GM18951 (cell line): ENCODE results near the gene THSD7A.

ENCODE experiments used
- POLR2A ChIP-seq: IDR thresholded peaks from 4 replicates; pipeline ENCODE4 v1.6.1; 2011; ENCODE audit warnings: mild to moderate bottlenecking; ENCODE audit not compliant: insufficient read length, insufficient read depth; ENCODE audit errors: extremely low read depth
- in situ Hi-C: fragments of 300-500 bp; cut with MboI; formaldehyde crosslinking; loops from one replicate; pipeline ENCODE4 v1.12.0; 2022; ENCODE audit warnings: low sequenced_read_pairs, mixed read lengths, inconsistent platforms; ENCODE audit not compliant: unreplicated experiment

The THSD7A gene

DNA sequence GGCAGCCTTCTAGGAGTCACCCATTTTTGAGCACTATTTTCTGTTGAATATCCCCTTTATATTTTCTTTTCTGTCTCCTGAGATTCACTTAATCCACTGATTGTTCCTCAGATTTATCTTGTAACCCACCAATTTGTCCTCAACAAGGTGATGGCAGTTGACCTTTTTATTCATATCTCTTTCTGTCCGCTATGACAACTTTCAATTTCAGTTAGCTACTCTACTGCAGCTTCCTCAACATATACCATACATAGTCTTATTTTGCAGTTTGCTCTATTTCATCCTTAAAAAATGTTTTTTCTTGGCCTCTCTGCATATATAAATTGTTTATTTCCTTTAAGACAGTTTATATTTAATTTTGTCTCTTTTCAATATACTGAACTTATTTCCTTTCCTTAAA lies 101.3 kb downstream of the THSD7A start:
- no peak for TF ChIP-seq POLR2A
- in situ Hi-C loops = no loop called here

DNA sequence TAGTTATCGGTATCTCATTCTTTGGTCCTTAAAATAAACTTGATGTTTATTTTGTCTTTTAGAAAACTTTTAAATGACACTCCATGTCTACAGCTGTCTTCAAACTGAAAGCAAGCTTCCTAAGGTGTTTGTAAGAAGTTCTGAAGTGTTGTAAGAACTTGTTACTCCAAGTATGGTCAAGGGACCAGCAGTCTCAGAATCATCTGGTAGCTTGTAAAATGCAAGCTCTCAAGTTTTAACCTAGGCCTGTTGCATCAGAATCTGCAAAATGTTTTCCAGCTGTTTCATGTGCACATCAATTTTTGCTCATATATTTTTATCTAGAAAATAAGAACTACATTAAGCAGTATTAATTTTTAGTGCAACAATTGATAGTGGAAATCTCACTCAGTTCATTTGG lies 104.1 kb downstream of the THSD7A start:
- TF ChIP-seq POLR2A = no peak
- in situ Hi-C loops = no loop called here

DNA sequence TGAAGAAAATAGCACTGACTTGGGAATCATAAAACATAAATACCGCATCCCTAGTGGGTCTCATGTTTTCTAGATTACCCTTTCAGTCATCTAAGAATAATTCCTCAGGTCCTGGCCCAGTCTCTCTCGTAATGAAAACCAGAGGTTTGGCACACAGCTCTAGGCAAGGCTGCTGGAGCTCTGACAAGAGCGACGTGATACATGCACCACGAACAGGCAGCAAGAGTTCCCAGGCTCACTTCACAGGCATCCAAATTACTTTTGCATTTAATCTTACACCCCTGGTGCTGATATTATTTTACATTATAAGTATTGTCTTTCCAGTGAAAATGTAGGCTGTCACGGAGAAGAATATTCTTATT lies 105.2 kb downstream of the THSD7A start:
- in situ Hi-C loops = no loop called here
- TF ChIP-seq POLR2A = no peak

DNA sequence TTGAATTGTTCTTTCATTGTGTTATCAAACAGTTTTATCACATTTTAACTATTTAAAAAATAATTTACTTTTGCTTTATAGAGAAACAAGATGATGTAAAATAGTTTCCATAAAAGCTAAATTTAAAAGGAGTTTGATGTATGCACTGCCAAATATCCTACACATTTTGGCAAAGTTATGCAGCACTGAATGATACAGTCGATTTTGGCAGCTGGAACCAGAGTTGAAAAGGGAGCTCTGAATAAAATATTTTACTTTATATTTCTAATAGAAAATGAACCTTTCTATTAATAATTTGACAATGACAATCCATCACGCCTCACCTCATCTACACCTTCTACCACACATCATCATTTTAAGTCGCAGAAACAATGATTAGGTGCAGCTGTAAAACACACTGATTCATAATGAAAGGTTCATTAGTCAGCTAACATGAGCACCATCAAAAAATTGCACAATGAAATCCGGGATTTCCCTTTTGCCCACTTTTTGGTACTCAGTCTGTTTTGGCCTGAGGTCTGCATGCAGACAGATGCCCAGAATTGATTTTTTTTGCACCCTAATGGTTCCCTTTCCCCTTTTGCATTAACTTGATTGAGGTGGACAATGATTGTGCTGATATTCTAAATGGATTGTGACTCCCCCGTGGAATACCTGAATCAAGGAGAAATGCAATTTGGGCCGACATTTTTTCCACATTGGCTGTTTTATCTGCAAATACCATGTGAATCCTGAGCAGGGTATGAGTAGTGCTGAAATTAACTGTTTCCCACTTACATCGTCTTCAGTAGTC lies 105.8 kb downstream of the THSD7A start:
- TF ChIP-seq POLR2A = no peak
- in situ Hi-C loops = no loop called here

DNA sequence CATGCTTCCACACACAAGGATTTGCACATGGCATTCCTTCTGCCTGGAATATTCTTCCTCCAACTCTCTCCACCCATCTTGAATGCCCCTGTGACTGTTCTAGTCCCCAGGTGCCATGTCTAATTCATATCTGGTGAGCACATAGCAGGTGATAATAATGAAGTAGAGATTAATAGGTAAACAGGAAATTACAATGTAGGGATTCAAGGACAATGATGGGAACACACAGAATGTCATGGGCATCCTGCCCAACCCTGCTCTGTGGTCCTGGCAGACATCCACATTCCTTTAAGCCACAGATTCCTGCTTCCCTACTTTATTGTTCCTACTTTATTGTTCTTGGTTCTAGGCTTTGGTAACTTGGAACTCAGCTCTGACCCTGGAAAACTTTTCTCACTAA lies 115.8 kb downstream of the THSD7A start:
- TF ChIP-seq POLR2A = no peak
- in situ Hi-C loops = no loop called here

DNA sequence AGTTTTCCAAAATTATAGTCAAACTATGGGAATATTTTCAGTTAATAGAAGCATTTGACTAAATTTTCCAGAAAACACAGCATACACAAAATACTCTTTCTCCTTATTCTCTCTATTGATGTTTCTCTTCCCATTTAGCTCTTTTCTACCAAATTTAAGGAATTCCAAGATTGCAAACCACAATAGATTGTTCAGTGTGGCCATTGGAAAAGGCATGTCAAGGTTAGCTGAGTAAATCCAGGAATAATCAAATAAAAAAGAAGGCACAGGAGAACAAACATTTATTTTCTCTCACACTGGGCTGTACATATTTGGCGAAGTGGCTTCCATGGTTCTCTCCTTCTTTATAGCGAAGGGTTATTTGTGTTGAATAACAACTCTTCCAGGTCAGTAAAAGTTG lies 117.3 kb downstream of the THSD7A start:
- in situ Hi-C loops = no loop called here
- no peak for TF ChIP-seq POLR2A

DNA sequence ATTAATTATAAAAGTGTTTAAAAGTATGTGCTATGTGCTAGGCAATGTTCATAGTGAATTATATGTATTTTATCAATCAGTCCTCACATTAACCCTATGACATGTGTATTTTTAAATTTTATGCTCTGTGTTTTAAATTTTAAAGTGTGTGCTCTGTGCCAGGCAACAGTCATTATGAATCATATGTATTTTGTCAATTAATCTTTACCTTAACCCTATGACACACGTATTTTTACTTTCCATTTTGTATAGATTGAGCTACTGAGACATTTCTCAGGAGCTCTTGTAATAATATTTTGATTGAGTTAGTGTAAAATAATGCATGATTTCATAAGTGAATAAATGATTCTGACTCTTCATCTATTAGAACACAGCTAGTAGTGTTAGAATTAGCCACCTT lies 117.8 kb downstream of the THSD7A start:
- TF ChIP-seq POLR2A = no peak
- in situ Hi-C loops = no loop called here

DNA sequence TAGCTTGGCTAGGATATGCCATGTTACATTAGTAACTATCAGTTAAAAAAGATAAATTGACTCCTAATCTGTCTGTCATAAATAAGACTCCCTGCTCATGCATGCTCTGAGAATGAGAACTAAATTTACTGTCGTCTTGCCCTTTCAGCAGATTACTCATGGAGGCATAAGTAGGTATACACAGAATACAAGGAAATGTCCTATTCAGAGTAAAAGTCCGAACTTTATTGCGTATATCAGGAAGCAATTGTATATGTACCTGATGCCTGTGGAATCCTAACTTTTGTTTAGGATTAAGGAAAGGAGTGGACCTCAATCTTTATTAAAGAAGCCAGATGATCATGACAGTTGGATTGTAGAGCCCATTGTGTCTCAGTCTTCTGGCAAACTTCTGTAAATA lies 118.6 kb downstream of the THSD7A start:
- in situ Hi-C loops = no loop called here
- no peak for TF ChIP-seq POLR2A

DNA sequence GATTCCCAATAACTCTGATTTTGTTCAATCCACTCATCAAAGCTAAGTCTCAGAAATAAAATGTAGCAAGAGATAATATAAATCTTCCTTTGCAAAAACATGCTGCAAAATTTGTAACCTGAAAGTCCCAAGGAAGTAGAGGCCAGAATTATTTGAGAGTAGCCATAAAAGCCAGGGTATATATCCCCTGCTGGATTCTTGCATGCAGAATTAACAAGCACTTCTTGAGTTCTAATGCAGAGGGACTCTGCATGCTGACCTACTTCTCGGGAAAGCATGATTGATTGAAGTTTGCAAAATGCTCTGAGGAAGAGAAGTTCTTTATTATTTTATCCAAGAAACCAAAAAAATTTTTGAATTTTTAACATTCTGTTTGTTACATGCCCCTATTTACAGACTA lies 121.6 kb downstream of the THSD7A start:
- no peak for TF ChIP-seq POLR2A
- in situ Hi-C loops = no loop called here

DNA sequence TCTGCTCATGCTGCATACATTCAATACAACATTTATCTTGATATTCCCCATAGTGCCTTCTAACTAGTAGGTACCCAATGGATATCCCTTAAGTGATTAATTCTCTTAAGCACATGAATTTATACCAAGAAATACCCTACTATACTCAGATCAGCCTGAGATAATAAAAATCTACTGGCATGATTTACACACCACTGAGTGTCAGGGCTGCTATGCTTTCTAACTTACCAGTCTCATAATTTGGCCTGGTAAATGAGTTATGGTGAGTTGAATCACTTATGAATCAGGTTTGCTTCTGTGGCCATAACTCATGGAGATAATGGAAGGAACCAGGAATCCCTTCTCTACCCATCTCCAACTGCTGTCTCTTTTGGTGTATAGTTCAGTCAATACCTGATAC lies 122.8 kb downstream of the THSD7A start:
- in situ Hi-C loops = no loop called here
- TF ChIP-seq POLR2A = no peak

DNA sequence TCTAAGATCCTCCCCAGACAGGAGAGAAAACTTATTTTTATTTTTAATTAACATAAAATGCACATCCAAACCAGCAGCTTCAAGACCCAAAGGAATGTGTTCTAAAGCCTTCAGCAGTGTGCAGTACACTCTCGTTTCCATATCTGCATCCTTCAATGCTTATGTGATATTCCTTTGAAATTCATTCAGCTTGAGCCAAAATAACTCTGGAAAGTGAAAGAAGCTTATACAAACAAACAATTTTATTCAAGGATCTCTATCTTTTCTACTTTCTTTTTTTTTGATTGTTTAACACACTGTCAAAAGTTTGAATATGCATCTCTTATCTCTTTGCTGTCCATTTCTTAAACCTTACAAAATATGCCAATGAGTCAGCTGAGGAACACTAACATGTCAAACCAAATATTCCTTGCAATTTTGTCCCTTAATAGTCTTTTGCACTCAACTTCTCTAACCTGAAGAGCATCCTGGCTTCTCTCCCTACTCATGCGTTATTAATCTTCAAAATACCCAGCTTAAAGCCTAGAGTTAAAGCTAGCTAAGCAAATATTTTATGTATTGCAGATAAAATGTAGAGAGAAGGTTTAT lies 124.3 kb downstream of the THSD7A start:
- TF ChIP-seq POLR2A = no peak
- in situ Hi-C loops = no loop called here

DNA sequence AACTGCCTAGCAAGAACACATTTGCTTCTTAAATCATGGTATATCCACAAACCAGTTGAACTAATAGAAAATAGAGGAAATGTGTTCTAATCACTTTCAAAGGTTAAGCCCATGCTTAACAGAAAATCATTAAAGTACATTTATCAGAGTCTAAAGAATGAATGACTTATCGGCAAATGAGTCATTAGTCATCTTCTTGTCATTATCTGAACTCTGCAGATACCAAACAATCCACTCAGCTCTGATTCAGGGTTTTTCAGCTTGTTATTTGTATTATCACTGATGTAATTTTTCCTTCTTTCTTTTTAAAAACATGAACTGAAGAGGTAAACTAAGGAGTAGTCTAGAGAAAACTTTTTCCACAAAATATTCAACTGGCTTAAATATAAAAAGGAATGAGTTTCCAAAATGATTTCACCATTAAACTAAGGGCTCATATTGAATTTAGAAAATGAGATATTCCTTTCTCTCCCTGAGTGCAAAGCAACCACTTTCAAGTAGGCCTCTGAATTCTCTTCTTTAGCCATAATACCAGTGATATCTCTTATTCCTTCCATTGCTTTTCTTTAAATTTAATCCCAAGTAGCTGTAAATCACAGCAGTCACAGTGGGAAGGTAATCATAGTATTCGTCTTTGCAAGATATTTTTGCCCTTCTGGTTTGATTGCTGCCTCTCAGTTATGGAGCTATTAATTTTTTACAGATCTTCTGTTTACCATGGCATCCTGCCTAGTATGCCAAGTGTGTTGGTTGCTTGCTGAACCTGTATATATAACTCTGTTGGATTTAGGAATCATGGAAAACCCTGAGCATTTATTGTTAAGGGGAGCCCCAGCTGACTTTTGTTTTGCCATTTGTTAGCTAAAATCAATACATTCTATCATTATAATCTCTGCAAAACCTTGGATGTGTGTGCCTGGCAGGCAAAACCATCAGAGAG lies 125.1 kb downstream of the THSD7A start:
- no peak for TF ChIP-seq POLR2A
- in situ Hi-C loops = no loop called here

DNA sequence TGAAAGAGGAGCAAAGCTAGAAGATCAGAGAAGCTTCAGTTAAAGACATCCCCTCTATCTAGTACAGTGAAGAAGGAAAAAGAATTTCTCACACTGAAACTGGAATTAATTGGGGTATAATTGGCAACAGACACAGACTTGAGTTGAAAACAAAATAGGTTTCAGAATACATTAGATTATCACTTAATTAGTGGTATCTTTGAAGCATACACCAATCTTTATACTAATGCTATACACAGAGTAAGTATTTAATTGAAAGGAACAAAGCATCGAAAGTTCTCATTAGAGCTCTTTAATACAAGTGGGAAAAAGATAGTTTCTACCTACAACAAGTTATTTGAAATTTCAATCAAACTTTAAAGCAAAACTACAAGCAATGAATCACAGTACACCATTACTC lies 128.2 kb downstream of the THSD7A start:
- in situ Hi-C loops = no loop called here
- no peak for TF ChIP-seq POLR2A
